HG03469 (cell line): ENCODE data around the gene RIN3.
"Not testable (repeated sequence)": the region's sequence is repeated elsewhere in the genome, so short reads cannot be mapped to it uniquely, and the experiment has no call there.

Source experiments
- ATAC-seq: cut with Tn5 transposase; IDR thresholded peaks from one replicate; pipeline ENCODE4 v1.9.1; 2021; ENCODE audit warnings: mild to moderate bottlenecking, moderate library complexity, moderate number of reproducible peaks; ENCODE audit not compliant: unreplicated experiment

Gene RIN3

DNA sequence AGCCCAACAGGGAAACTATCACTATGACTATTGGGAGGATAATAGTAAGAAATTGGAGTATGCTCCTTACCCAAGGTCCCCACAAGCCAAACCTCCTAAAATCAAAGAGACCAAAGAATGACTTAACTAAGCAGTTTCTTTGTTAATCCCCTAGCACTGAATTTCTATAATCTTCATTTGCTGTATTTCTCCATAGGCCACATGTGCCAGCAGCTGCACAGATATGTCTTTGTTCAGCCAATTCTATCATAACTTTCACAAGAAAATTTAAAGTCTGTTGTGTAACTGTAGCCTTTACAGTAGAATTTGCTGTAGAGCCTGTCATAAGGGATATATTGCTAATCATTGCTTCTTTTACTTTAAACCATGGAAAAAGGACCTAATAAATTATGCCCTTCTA is 104.0 kb downstream of the RIN3 start:
- ATAC-seq = no peak

DNA sequence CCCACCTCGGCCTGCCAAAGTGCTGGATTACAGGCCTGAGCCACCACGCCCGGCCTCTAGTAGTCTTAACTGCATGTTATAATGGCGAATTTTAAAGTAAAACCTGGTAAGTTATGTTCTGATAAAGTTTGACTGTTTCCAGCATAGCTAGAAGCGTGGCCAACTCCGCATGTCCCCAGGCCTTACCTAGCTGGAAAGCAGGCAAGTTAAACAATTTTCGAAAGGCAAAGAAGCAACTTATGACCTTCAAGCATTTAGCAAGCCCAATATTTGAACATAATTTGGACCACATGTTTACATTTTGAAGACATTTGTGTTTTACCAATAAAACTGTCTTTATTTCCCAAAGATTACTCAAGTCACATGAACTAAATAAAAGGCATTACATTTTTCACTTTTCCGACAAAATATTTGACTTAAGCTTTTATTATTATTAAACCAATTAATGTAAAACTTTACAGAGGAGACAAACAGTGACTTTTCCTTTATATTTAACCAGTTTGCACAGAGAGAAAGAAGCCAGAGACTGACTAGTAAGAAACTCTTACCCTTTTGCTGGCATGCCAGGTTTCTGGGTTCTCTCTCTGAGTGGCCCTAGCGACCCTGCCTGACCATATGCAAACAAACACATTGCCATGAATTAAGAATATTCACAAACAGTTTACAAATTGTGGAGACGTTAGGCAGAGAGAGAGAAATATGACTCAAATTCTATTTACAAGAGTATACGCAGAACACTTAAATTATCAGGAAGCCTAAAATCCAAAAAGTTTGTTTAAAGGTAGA is 106.3 kb downstream of the RIN3 start:
- no peak for ATAC-seq

DNA sequence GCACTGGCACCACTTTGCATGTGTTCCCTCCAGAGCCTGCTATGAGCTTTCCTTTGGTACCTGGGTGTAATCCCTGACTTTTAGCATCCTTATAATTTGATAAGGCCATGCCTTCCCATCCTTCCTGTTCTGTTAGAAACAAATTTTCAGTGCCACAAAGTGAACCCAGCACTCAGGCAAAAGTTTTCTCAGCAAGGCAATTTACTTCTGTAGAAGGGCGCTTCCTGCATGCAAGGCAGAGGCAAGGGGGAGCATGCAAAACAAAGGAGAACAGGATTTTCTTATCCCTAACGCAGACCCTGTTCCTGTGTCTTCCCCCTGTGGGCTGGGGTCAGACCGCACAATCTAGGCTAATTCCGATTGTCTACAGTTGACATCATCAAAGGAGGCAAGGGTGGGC is 108.7 kb downstream of the RIN3 start:
- ATAC-seq = no peak

DNA sequence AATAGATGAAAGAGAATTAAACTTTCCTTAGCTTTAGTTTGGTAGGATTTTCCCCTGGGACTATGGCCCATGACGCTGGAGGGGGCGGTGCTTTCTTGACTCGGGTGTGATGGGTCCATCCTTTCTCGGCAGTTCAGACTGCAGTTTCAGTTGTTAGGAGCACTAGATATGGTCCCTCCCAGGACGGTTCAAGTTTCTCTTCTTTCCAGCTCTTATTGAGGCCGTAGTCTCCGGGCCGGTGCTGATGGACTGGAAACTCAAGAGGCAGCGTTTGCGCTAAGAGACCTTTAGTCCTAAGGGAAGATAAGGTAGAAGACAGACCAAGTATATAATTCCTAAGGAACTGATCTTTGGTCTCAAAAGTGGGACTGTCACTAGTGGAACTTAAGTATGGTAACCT is 111.2 kb downstream of the RIN3 start:
- no peak for ATAC-seq

DNA sequence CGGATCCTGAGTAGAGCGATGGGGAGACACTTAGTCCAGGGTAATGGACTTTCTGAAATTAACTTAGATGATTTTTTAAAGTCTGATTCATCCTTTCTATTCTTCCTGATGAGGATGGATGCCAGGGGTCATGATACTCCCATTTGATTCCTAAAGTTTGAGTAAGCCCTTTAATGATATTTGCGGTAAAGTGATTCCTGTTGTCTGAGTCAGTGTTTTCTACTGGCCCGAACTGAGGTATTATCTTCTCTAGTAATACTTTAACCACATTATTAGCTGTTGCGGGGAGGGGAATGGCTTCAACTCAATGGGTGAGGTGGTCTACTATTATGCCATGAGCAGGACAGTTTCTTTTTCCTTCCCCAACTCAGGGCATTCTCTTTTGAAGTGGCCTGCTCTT is 111.6 kb downstream of the RIN3 start:
- ATAC-seq = no peak

DNA sequence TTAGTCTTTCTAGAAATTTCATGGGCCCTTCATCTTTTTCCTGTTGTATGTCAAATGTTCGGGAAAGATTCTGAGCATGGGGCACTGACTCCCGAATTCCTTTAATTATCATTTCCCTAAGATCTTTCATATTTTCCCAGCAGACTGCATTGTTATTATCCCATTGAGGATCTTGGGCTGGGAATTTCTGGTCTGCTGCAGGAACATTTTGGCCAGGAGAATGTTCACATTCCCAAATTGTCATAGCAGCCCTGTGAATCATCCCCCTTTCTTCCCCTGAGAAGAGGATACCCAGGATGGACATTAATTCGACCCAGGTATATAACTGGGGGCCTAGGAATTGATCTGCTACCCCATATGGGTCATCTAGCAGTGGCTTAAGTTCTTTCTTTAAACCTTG is 112.5 kb downstream of the RIN3 start:
- no peak for ATAC-seq

DNA sequence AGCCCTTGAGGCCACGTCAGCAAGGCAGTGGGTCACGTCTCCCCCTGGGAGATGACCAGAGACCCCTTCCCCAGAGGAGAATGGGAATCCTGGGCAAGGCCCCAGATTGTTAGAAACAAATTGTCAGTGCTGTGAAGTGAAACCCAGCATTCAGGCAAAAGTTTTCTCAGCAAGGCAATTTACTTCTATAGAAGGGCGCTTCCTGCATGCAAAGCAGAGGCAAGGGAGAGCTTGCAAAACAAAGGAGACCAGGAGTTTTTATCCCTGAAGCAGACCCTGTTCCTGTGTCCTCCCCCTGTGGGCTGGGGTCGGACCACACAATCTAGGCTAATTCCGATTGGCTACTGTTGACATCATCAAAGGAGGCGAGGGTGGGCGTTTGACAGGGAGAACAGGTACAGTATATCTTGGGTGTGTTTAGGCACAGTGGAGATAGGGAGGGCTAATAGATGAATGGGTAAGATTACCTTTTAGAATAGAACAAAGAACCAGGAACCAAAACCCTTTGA is 114.2 kb downstream of the RIN3 start:
- no peak for ATAC-seq

DNA sequence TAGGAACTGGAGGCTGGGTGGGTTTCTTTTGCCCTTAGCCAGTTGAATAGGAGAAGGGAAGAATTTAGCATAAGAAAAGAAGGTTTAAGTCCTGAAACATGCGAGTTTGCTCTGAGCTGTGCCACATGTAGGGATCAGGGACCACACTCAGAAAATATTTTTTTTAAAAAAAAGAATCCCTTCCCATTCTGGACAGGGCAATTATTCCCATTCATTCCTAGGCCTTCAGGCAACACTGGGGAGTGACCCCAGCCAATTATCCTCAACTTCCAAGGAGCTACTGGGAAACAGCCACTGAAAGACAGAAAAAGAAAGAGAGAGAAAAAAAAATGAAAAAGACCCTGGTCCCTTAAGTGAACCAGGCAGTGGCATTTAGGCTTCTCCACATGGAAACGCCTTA is 115.1 kb downstream of the RIN3 start:
- no peak for ATAC-seq

DNA sequence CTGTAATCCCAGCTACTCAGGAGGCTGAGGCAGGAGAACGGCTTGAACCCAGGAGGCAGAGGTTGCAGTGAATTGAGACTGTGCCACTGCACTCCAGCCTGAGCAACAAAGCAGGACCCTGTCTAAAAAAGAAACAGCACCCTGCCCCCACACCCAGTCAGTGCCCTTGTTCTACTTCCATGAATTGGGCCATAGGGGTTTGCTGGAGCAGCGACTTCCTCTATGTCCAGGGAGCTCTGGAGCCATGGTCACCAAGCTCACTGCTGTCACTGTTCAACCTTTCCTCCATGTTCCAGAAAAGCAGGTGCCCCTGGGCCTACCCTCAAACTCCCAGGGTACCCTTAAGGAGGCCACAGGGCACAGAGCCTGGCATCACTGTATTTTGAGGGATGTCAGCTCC is 116.8 kb downstream of the RIN3 start:
- no peak for ATAC-seq

DNA sequence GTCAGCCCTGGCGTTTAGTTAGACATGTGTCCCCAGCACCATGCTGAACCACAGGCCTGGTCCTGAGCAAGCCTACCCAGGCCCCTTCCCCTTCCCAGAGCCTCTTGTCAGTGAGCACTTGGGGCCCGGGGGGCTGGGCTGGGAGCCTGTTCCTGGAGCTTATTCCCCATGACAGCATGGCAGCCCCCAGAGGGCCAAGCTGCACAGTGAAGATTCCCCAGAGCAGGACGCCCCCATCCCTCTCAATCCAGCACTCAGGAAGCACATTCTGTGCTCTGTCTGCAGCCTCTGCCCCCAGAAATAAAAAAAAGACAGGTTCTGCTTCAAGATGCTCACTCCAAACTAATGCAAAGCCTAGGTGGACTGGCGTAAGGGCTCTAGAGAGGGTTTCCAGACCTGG is 117.5 kb downstream of the RIN3 start:
- ATAC-seq = no peak

DNA sequence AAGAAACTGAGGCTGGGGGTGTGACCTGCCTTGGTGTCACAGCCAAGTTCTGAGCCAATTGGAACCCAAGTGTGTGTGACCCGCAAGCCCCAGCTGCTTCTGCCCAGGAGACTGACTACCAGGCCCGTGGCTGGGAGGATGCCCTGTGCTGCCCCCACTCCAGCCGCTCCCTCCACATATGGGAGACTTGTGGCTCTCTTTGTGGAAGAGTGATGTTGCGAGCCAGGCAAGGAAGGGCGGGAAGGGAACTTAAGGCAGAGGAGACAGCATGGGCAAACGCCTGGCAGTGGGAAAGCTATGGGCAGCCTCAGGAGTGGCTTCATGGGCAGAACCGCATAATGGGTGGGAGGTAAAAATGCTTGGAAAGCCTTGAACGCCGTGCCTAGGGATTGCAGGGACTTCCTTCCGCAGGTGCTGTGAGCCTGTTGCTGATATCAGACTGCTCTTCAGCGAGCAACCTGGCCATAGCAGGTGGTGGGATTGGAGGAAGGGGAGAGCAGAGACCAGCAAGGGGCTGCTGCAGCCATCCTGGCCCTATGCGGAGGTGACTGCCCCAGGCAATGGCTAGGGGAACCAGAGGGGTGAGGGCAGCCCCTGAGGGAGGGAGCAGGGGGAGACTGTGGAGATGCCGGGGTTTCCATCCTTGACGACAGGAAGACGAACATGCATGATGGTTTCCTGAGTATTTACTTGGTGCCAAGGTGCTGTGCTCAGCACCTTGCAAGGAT is 119.1 kb downstream of the RIN3 start:
- ATAC-seq = no peak

DNA sequence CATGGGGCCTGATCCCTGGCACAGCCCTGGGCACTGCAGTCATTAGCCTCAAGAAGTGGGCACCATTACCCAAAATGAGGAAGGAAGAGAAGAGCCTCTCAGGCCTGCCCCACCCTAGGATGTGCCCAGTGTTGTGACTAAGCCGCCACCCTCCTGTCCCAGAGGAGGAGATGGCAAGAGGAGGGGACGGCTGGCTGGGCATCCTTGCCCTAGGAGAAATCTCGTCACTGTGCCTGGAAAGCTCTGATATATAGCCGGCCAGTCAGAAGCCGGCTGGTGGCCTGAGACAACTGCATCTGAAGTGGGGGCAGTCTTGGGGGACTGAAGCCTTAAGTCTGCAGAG is 119.7 kb downstream of the RIN3 start:
- no peak for ATAC-seq

DNA sequence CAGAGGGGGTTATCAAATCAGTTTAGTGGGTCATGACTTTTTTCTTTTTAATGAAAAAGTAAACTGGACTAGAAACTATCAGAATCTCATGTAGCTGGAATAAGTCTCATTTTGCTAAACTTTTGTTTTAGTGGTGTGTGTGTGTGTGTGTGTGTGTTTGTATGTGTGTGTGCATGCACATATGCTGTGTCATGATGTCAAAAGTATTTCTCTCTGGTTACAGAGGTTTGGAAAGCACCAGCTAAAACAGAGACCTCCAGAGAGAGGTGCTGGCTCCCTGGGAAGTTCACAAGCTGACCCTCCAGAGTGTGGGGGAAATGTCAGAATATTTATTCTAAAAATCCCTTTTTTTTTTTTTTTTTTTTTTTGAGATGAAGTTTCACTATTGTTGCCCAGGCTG is 120.1 kb downstream of the RIN3 start:
- no peak for ATAC-seq

DNA sequence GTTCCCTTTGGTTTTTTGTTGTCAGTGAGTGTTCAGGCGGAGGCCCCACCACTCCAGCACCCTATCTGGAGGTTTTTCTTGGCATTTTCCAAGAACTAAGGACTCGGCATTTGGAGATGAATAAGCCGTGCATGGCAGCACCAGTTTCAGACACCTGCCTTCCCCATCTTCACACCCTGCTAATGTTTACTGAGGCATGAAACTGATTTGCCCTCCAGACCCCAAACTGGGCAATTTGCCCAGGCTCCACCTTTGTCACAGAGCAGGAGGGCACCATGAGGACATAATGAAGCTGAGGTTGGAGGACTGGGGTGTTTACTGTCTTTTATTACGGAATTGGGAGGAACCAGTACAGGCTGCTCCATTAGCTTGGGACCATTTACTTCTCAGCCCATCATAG is 121.5 kb downstream of the RIN3 start:
- no peak for ATAC-seq

DNA sequence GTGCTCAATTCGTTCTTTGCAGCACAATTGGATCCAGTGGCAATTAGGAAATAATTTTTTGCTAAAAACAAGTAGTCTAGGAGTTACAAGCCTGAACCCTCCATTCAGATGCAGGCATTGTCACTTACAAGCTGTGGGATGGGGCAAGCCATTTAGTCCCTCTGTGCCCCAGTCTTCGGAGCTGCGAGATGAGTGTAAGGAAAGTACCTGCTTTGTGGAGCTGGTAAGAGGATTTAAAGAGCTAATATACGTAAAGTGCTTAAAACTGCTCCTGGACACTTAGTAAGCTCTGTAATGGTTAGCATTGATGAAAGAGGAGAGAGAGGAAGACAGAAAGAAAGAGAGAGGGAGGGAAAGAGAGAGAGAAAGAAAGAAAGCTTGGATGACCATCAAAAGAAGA is 122.3 kb downstream of the RIN3 start:
- ATAC-seq = no peak

DNA sequence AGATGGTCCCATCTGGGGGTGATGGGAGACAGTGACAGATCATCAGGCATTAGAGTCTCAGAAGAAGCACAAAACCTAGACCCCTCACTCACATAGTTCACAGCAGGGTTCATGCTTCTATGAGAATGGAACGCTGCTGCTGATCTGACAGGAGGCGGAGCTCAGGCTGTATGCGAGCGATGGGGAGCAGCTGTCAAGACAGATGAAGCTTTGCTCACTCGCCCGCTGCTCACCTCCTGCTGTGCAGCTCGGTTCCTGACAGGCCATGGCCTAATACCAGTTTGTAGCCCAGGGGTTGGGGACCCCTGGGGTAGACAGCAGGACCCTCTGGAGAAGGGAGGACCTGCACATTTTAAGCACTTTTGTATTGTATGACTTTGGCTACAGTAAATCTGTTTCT is 123.6 kb downstream of the RIN3 start:
- ATAC-seq = no peak

DNA sequence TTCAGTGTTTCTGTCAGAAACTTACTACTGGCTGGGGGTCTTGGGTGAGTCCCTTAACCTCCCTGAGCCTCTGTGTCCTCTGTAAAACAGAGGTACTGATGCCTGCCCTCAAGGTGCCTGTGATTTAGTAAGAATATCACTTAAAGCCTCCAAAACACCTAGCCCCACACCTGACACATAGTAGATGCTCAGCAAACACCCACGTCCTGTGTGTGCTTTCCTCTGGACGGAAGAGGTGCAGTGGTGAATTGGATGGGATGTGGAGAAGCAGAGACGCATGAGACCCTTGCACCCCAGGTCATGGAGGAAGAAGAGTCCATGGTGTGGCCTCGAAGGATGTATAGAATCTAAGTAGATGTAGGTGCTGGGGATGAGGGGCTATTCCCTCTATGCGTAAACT is 124.3 kb downstream of the RIN3 start:
- ATAC-seq = no peak

DNA sequence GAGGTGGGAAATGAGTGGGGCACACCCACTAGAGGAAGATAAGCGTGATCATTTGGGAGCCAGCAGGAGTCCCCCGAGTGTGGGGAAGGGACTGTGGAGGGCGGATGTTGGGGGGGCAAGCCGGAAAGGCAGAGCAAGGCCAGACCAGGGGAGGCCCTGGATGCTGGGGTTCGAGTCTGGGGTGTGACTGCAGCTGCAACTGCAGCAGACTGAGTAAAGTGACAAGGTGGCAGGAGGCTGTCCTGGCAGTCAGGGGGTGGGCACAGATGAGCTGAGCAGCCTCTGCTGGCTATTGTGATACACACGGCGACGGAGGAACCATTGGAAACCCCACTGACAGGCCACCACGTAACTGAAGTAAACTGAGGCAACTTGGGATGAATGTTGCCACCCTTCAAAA is 124.7 kb downstream of the RIN3 start:
- no peak for ATAC-seq

DNA sequence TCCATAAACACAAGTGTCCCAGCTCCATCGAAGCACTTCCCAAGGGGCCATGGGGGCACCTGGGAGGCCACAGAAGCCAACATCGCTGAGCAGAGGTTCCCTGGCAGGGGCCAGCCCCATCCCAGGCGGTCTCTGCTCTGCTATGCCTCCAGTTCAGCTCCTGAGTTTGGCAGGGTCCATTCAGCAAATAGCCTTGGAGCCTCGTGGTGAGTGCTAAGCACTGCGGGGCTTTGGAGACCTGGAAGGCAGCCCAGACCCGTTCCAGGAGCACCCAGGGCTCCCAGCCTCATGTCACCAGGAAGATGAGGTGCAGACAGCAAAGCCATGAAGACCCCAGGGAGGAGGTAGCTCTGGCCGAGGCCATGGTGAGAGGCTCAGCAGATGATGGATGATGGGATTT is 125.3 kb downstream of the RIN3 start:
- ATAC-seq = no peak

DNA sequence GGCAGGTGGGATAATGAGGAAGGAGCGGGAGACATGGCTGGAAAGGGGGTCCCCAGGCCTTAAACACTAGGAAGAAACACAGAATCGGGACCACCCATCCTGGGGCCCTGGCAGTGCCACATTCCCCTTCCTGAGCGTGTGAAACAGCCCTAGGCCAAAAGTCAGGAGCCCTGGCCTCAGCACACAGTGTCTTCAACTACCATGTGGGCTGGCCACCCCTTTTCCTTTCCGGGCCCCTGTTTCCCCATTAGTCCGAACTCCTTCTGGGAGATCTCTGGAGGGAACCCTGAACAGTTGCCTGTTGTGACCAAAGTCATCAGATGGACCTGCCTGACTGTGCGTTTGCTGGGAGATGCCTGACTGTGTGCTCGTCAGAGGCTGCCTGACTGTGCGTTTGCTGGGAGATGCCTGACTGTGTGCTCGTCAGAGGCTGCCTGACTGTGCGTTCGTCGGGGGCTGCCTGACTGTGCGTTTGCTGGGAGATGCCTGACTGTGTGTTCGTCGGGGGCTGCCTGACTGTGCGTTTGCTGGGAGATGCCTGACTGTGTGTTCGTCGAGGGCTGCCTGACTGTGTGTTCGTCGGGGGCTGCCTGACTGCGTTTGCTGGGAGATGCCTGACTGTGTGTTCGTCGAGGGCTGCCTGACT is 126.0 kb downstream of the RIN3 start:
- ATAC-seq = not testable (repeated sequence)

DNA sequence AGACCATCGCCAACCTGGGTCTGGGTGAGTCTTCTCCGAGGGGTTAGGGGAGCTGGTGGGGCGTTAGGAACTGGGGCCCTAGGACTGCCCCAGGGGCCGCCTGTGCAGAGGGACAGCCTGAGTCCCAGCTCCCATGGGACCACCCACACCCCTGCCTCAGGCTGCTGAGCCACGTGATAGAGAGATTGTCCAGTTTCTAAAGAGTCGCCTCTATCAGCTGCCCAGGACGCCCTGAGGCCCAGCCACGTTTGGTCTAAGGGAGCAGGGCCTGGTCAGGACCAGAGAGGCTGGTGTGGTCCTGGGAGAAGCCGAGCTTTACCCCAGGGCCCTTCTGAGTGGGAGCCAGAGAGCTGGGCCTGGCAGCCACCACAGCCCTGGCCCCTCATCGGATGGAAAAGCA is 127.7 kb downstream of the RIN3 start:
- ATAC-seq = no peak
